HG02973 (cell line): ENCODE measurements around the gene LBX1.

Source experiments
- ATAC-seq: cut with Tn5 transposase; IDR thresholded peaks from one replicate; pipeline ENCODE4 v1.9.1; 2021; ENCODE audit warnings: moderate library complexity; ENCODE audit not compliant: unreplicated experiment

The LBX1 gene, protein sequence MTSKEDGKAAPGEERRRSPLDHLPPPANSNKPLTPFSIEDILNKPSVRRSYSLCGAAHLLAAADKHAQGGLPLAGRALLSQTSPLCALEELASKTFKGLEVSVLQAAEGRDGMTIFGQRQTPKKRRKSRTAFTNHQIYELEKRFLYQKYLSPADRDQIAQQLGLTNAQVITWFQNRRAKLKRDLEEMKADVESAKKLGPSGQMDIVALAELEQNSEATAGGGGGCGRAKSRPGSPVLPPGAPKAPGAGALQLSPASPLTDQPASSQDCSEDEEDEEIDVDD

GRCh38 chr10:101229266-101230182 is at the start of gene LBX1:
TSS of gene LBX1 (minus strand) at chr10:101229463. CDS start at chr10:101228815, 648 bp downstream.
- ATAC-seq: no peak

GRCh38 chr10:101273741-101274140 is 44.5 kb upstream of the LBX1 start:
- ATAC-seq: no peak

DNA sequence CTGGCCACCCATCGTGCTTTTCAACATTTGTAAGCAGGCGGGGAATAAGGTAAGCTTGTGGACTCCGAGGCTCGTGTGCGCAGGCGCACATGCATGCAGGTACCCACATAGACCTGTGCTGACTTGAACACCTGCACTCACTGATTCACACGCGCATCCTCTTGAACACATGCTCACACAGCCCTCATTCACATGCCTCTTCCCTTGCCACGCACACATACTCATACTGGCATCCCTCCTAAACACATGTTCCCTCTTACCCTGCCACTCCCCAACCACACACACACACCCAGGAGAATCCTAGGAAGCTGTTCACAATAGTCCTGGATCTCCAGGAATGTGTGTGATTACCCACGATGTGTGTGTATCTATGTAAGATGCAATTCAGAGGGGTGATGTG is 44.1 kb upstream of the LBX1 start:
- no peak for ATAC-seq

DNA sequence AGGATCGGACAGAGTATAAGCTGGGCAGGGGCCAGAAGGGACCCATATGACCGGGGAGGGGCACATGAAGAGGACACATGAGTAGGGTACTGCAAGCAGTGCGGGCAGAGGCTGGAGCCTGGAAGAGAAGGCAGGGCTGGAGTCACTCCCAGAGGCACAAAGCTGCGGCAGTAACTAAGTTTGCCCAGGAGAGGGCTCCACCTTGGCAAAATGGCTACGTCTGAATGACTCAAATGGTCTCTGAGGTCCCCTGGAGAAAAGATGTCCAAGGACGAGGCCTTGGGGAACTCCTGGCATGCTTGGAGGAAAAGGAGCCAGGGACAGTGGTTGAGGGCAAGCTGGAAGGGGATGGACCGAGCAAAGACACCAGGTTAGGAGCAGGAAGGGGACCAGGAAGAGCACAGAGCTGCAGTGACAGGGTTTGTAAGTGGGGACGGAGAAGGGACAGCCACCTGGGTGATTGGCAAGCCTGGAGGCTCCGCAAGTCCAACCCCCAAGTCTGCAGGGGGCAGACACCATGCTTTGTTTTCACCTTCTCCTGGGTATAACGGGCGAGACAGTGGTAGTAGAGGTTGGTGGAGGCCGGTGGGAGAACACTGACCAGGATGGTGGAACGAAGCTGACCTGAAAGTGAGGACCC is 43.1 kb upstream of the LBX1 start:
- ATAC-seq: no peak

- ATAC-seq: no peak
Measured at GRCh38 chr10:101270763-101271162, 41.5 kb upstream of the LBX1 start.

- ATAC-seq: no peak
Measured at GRCh38 chr10:101267776-101268175, 38.5 kb upstream of the LBX1 start.

DNA sequence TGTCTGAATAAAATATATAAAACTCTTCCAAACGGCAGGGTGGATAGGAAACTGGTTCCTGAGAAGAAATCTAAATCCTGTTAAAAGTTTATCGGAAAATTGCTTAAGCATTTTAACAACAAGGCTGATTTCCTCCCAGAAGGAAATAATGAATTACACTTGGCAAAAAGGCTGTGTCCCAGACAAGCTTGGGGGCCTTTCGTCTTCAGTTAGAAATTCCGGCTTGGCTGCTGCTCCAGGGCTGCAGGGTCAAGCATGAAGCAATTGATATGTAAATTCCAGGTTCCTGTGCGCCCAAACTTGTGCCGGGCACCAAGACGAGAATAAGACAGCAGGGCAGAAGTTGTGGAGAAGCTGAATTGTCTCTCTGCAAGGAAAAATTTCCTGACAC is 38.0 kb upstream of the LBX1 start:
- ATAC-seq: no peak

GRCh38 chr10:101266381-101267289 is 37.4 kb upstream of the LBX1 start:
- no peak for ATAC-seq

DNA sequence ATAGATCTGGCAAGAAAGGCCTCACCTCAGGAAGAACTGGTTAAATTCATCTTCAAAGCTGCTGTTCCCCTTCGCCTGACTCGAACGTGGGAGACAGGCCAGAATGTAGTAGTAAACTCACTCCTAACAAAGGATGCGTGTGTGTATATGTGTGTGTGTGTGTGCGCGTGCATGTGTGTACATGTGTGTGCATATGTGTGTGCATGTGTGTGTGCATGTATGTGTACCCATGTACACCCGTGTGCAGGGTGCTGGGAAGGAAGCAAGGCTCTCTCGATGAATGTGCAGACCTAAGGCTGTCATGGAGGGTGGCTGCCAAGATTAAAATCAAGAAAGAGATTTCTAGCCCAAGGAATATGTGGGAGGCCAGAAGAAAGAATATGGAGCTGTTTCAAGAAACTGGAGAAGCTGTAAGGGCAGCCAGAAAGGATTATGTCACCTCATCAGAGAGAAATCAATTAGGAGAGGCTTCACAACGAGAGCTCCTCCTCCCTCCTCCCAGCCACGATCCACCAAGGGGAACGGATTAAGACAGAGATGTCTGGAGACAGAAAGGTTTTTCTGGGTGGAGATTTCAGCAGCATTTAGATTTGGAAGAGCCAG is 34.0 kb upstream of the LBX1 start:
- ATAC-seq: no peak

GRCh38 chr10:101262147-101262546 is 32.9 kb upstream of the LBX1 start:
- ATAC-seq: no peak

DNA sequence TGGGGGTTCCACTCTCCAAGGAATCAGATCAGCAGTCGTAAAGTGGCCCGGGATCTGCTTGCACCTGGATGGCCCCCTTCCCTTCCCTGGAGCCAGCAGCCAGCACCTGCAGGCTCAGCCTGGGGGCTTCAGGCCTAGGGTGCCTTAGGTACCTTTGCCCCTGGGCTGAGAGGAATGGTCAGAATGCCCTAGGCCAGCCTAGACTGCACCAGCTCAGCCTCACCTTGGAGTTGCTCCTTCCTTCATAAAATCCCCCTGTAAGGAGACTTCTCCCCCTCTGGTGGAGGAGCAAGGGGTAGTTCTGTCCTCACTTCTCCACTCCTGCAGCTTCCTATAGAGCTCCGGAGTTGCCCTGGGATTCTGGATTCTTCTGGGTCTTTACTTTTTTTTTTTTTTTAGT is 32.4 kb upstream of the LBX1 start:
- ATAC-seq: no peak

DNA sequence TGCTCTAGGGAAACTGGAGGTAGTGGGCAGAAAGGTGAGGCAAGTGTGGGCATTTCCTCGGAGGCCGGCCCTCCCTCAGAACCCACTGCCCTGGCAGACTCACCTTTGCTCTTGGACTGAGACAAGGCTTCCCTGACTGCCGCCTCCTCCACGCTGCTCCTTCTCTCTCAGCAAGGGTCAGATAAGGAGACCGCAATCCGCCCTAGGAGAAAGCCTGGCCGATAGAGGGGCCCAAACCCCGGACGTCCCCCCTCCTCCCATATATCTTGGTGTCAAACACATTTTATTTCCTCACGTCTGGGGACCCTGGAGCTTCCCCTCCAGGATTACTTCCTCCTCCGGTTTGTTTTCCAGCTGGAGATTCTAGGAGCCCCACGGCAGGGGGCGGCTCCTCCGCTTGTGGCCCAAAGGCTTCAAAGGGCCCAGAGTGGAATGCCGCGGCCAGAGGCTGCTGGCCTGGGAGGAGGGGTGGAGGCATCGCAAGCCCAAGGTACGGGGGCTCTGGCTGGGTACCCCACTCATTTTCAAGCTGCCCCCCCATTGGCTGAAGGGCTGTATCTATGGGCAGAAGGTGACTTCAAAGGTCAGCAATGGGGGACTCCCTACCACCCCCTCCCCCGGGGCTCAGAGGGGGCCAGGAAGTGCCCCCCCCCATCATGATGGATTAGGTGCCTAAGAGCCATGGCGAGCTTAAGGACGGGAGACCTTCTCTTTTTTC is 31.7 kb upstream of the LBX1 start:
- no peak for ATAC-seq

DNA sequence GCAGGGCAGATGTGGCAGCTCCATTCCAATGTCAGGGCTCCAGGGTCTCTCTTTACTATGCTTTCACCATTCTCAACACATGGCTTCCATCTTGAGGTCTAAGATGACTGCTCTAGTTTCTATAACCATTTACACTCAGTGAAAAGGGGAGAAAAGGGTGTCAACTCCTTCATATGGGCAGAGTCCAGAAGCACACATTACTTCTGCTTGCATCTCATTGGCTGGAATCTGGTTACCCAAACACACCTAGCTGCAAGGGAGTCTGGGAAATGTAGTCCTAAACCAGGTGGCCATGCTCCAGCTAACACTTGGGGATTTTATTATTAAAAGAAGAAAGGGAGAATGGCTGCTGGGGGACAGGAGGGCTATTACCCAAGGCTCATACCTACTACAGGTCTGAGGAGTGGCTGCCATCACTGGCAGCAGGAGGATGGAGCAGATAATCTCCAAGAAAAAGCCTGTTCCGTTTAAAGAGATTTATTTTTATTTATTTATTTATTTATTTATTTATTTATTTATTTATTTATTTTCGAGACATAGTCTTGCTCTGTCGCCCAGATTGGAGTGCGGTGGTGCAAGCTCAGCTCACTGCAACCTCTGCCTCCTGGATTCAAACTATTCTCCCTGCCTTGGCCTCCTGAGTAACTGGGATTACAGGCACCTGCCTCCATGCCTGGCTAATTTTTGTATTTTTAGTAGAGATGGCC is 29.1 kb upstream of the LBX1 start:
- ATAC-seq: no peak

- no peak for ATAC-seq
Measured at GRCh38 chr10:101257491-101257890, 28.2 kb upstream of the LBX1 start.

- no peak for ATAC-seq
Measured at GRCh38 chr10:101257084-101257483, 27.8 kb upstream of the LBX1 start.

GRCh38 chr10:101256387-101256786 is 27.1 kb upstream of the LBX1 start:
- no peak for ATAC-seq

- no peak for ATAC-seq
Measured at GRCh38 chr10:101250136-101250535, 20.9 kb upstream of the LBX1 start.

GRCh38 chr10:101249171-101249581 is 19.9 kb upstream of the LBX1 start:
- ATAC-seq: no peak

GRCh38 chr10:101246639-101247038 is 17.4 kb upstream of the LBX1 start:
- ATAC-seq: no peak
